WTC11 (cell line): ENCODE measurements around the gene TSPAN9. TPM values are rescaled to one million over a fixed set of nuclear protein-coding genes. Genes with fewer than 3 reads are reported as not detected.
A peak's percentile ranks its signal among the peaks of the same experiment; 100 is the strongest.

Experiments used
- ATAC-seq: fragments of 200-7000 bp; cut with Tn5 transposase; 2 replicates; pipeline ENCODE4 v1.10.0; 2021; ENCODE audit warnings: mild to moderate bottlenecking, moderate library complexity
- CTCF ChIA-PET: fragments of 300-600 bp; sonication (Branson Sonifier 250); formaldehyde crosslinking; loops from one replicate; lab custom pipeline; 2021; ENCODE audit warnings: antibody characterized with exemption; lab: Charles Lee
- POLR2A ChIA-PET: fragments of 350-600 bp; sonication (Branson Sonifier 250); formaldehyde crosslinking; loops from one replicate; lab custom pipeline; 2021; ENCODE audit warnings: antibody characterized with exemption; lab: Charles Lee
- DNase-seq: peaks from one replicate; pipeline ENCODE4 v3.0.0; 2021; ENCODE audit warnings: low spot score
- H3K27ac Mint-ChIP-seq: 2 replicates; pipeline ENCODE4 v1.8.0; 2021; ENCODE audit warnings: mixed read lengths
- H3K27me3 Mint-ChIP-seq: 2 replicates; pipeline ENCODE4 v1.8.0; 2021; ENCODE audit warnings: low read depth, mild to moderate bottlenecking, moderate library complexity, mixed read lengths
- H3K36me3 Mint-ChIP-seq: 2 replicates; pipeline ENCODE4 v1.8.0; 2021; ENCODE audit warnings: mixed read lengths
- H3K4me1 Mint-ChIP-seq: 2 replicates; pipeline ENCODE4 v1.8.0; 2022; ENCODE audit warnings: mixed read lengths
- H3K4me3 Mint-ChIP-seq: 2 replicates; pipeline ENCODE4 v1.8.0; 2021; ENCODE audit warnings: mild to moderate bottlenecking, moderate library complexity, mixed read lengths
- H3K9me3 Mint-ChIP-seq: 2 replicates; pipeline ENCODE4 v1.8.0; 2021; ENCODE audit warnings: mixed read lengths
- CREB1 ChIP-seq: sonication (generic); formaldehyde crosslinking; IDR thresholded peaks from 2 replicates; pipeline ENCODE4 v1.8.0; 2023; ENCODE audit warnings: mild to moderate bottlenecking, missing genetic modification reagents
- EMX1 ChIP-seq: fragments of 250-450 bp; sonication (Bioruptor Pico); IDR thresholded peaks from 2 replicates; pipeline ENCODE4 v1.8.0; 2021; ENCODE audit warnings: mild to moderate bottlenecking
- GRHL2 ChIP-seq: fragments of 250-450 bp; sonication (Bioruptor Pico); IDR thresholded peaks from 2 replicates; pipeline ENCODE4 v1.8.0; 2022; ENCODE audit warnings: mild to moderate bottlenecking, moderate library complexity; ENCODE audit not compliant: insufficient replicate concordance, severe bottlenecking
- GTF2I ChIP-seq: fragments of 250-450 bp; sonication (Bioruptor Pico); conservative IDR thresholded peaks from 2 replicates; pipeline ENCODE4 v1.4.0; 2021; ENCODE audit warnings: mild to moderate bottlenecking
- MXD4 ChIP-seq: fragments of 250-450 bp; sonication (Bioruptor Pico); IDR thresholded peaks from 2 replicates; pipeline ENCODE4 v1.8.0; 2021; ENCODE audit warnings: mild to moderate bottlenecking, moderate library complexity, borderline replicate concordance
- MYBL2 ChIP-seq: sonication (generic); formaldehyde crosslinking; IDR thresholded peaks from 2 replicates; pipeline ENCODE4 v1.8.1; 2023; ENCODE audit warnings: mild to moderate bottlenecking, moderate library complexity, missing genetic modification reagents
- NR3C1 ChIP-seq: sonication (generic); formaldehyde crosslinking; conservative IDR thresholded peaks from 2 replicates; pipeline ENCODE4 v1.8.1; 2023; ENCODE audit warnings: low read depth, mild to moderate bottlenecking, missing genetic modification reagents
- PRRX2 ChIP-seq: fragments of 250-450 bp; sonication (Bioruptor Pico); IDR thresholded peaks from 2 replicates; pipeline ENCODE4 v1.8.0; 2021; ENCODE audit warnings: mild to moderate bottlenecking
- SMAD3 ChIP-seq: sonication (generic); formaldehyde crosslinking; IDR thresholded peaks from 2 replicates; pipeline ENCODE4 v1.8.0; 2022; ENCODE audit warnings: missing genetic modification reagents, mild to moderate bottlenecking, borderline replicate concordance
- TCF7 ChIP-seq: sonication (generic); formaldehyde crosslinking; IDR thresholded peaks from 2 replicates; pipeline ENCODE4 v1.8.0; 2022; ENCODE audit warnings: mild to moderate bottlenecking, low read depth, missing genetic modification reagents, moderate library complexity
- ZNF121 ChIP-seq: sonication (generic); formaldehyde crosslinking; IDR thresholded peaks from 2 replicates; pipeline ENCODE4 v1.8.0; 2023; ENCODE audit warnings: missing genetic modification reagents
- ZNF138 ChIP-seq: sonication (generic); formaldehyde crosslinking; conservative IDR thresholded peaks from 2 replicates; pipeline ENCODE4 v1.8.1; 2022; ENCODE audit warnings: mild to moderate bottlenecking, moderate library complexity, missing genetic modification reagents
- ZNF232 ChIP-seq: sonication (generic); formaldehyde crosslinking; IDR thresholded peaks from 2 replicates; pipeline ENCODE4 v1.8.0; 2022; ENCODE audit warnings: mild to moderate bottlenecking, missing genetic modification reagents
- ZNF396 ChIP-seq: fragments of 250-450 bp; sonication (Bioruptor Pico); IDR thresholded peaks from 2 replicates; pipeline ENCODE4 v1.8.0; 2021; ENCODE audit warnings: mild to moderate bottlenecking, moderate library complexity, borderline replicate concordance
- ZNF416 ChIP-seq: fragments of 250-450 bp; sonication (Bioruptor Pico); IDR thresholded peaks from 2 replicates; pipeline ENCODE4 v1.9.0; 2021; ENCODE audit warnings: mild to moderate bottlenecking, inconsistent platforms
- ZNF423 ChIP-seq: fragments of 250-450 bp; sonication (Bioruptor Pico); IDR thresholded peaks from 2 replicates; pipeline ENCODE4 v2.1.2; 2022; ENCODE audit warnings: mild to moderate bottlenecking, moderate library complexity
- ZNF671 ChIP-seq: fragments of 250-450 bp; sonication (Bioruptor Pico); IDR thresholded peaks from 2 replicates; pipeline ENCODE4 v1.8.0; 2021; ENCODE audit warnings: mild to moderate bottlenecking
- total RNA-seq: library from RNA; stranded (reverse); gene quantifications from 3 replicates; pipeline ENCODE4 v1.2.3, GENCODE V29; 2021
- TF ChIP-seq, protein P1 (sequence below): fragments of 250-450 bp; sonication (Bioruptor Pico); IDR thresholded peaks from 2 replicates; pipeline ENCODE4 v1.9.0; 2021; ENCODE audit warnings: mild to moderate bottlenecking
- TF ChIP-seq, protein P2 (sequence below): fragments of 200-600 bp; IDR thresholded peaks from 2 replicates; pipeline ENCODE4 v1.8.0; 2022; ENCODE audit warnings: antibody characterized with exemption
- TF ChIP-seq, protein P3 (sequence below): fragments of 250-450 bp; sonication (Bioruptor Pico); IDR thresholded peaks from 2 replicates; pipeline ENCODE4 v1.9.0; 2021; ENCODE audit warnings: moderate library complexity, mild to moderate bottlenecking, inconsistent platforms, borderline replicate concordance

Gene TSPAN9
- total RNA-seq, 1 experiment from 2014 or later = 27.6 TPM

GRCh38 chr12:3127832-3128231 is 50.7 kb downstream of the TSPAN9 start:
- ATAC-seq (no peak), DNase-seq (no peak)
- TF ChIP-seq ZNF138 (CRISPR knock-in tag) (no peak), ZNF121 (CRISPR knock-in tag) (peak; percentile 47; the same call in 1 of the 2 replicates), MYBL2 (CRISPR knock-in tag) (no peak), PRRX2 (CRISPR knock-in tag) (no peak)
- TF ChIP-seq, protein P1, sequence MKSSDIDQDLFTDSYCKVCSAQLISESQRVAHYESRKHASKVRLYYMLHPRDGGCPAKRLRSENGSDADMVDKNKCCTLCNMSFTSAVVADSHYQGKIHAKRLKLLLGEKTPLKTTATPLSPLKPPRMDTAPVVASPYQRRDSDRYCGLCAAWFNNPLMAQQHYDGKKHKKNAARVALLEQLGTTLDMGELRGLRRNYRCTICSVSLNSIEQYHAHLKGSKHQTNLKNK (CRISPR knock-in tag) = no peak
- H3K4me1 Mint-ChIP-seq = peaks cover 22% of the 10 kb centered on the region
- CTCF ChIA-PET = interaction anchor here (0.7 to 0.9 kb wide), 2 partner anchors 147 to 148 kb away, joined by 3 to 4 read pairs; no protein-coding TSS in a partner anchor
- POLR2A ChIA-PET = no interaction called here
- H3K4me3 Mint-ChIP-seq = no peak overlapping the region
- no peak overlapping the region for H3K27ac Mint-ChIP-seq
- no peaks in the 10 kb centered on the region for H3K27me3 Mint-ChIP-seq
- H3K36me3 Mint-ChIP-seq = 0 out of 2 replicates have a peak, but pooled peaks cover 7% of the 10 kb centered on the region
- peaks cover 9% of the 10 kb centered on the region for H3K9me3 Mint-ChIP-seq

GRCh38 chr12:3128498-3129293 is 51.5 kb downstream of the TSPAN9 start:
- TF ChIP-seq ZNF121 (CRISPR knock-in tag) (0 out of 2 replicates have a peak, but pooled peaks have one; percentile 33), NR3C1 (CRISPR knock-in tag) (no peak)
- TF ChIP-seq, all 79 proteins: peak for 1
- CTCF ChIA-PET = interaction anchor here (0.9 to 2.2 kb wide), 4 partner anchors 10 to 172 kb away, joined by 3 to 10 read pairs (median 5); no protein-coding TSS in a partner anchor
- Mint-ChIP-seq H3K27ac (no peak overlapping the region), H3K36me3 (0 out of 2 replicates have a peak, but pooled peaks cover 7% of the 10 kb centered on the region), H3K27me3 (no peaks in the 10 kb centered on the region), H3K4me3 (no peak overlapping the region), H3K9me3 (peaks cover 9% of the 10 kb centered on the region), H3K4me1 (peaks cover 25% of the 10 kb centered on the region)
- POLR2A ChIA-PET = no interaction called here
- no peak for ATAC-seq
- DNase-seq = no peak

GRCh38 chr12:3129301-3130056 is 52.3 kb downstream of the TSPAN9 start:
- TF ChIP-seq EMX1 (CRISPR knock-in tag) (no peak), ZNF396 (no peak), GTF2I (CRISPR knock-in tag) (no peak), ZNF671 (no peak), GRHL2 (no peak), ZNF423 (CRISPR knock-in tag) (no peak), CREB1 (CRISPR knock-in tag) (no peak), TCF7 (no peak), ZNF416 (CRISPR knock-in tag) (no peak), MXD4 (CRISPR knock-in tag) (no peak), SMAD3 (CRISPR knock-in tag) (no peak), ZNF232 (CRISPR knock-in tag) (no peak)
- TF ChIP-seq, protein P2, sequence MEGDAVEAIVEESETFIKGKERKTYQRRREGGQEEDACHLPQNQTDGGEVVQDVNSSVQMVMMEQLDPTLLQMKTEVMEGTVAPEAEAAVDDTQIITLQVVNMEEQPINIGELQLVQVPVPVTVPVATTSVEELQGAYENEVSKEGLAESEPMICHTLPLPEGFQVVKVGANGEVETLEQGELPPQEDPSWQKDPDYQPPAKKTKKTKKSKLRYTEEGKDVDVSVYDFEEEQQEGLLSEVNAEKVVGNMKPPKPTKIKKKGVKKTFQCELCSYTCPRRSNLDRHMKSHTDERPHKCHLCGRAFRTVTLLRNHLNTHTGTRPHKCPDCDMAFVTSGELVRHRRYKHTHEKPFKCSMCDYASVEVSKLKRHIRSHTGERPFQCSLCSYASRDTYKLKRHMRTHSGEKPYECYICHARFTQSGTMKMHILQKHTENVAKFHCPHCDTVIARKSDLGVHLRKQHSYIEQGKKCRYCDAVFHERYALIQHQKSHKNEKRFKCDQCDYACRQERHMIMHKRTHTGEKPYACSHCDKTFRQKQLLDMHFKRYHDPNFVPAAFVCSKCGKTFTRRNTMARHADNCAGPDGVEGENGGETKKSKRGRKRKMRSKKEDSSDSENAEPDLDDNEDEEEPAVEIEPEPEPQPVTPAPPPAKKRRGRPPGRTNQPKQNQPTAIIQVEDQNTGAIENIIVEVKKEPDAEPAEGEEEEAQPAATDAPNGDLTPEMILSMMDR = no peak
- TF ChIP-seq, protein P3, sequence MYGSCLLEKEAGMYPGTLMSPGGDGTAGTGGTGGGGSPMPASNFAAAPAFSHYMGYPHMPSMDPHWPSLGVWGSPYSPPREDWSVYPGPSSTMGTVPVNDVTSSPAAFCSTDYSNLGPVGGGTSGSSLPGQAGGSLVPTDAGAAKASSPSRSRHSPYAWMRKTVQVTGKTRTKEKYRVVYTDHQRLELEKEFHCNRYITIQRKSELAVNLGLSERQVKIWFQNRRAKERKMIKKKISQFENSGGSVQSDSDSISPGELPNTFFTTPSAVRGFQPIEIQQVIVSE (CRISPR knock-in tag) = no peak

More at GRCh38 chr12:3129301-3130056, 52.3 kb downstream of the TSPAN9 start:
- Mint-ChIP-seq H3K27me3 (no peaks in the 10 kb centered on the region), H3K9me3 (peaks cover 9% of the 10 kb centered on the region), H3K4me1 (peaks cover 25% of the 10 kb centered on the region), H3K27ac (no peak overlapping the region), H3K36me3 (0 out of 2 replicates have a peak, but pooled peaks cover 7% of the 10 kb centered on the region), H3K4me3 (no peak overlapping the region)
- ChIA-PET POLR2A (interaction anchor here (0.6 kb wide), 1 partner anchor 8 kb away, joined by 4 read pairs; no protein-coding TSS in a partner anchor), CTCF (interaction anchor here (1.7 to 13.3 kb wide), 4 partner anchors 9 to 171 kb away, joined by 4 to 236 read pairs (median 8); no protein-coding TSS in a partner anchor)
- DNase-seq = no peak
- ATAC-seq = no peak
